GM18868 (cell line): ENCODE measurements around the gene NAA15.
A peak's percentile ranks its signal among the peaks of the same experiment; 100 is the strongest.
"Not testable (repeated sequence)": the region's sequence is repeated elsewhere in the genome, so short reads cannot be mapped to it uniquely, and the experiment has no call there.

Experiments used
- ATAC-seq: cut with Tn5 transposase; IDR thresholded peaks from one replicate; pipeline ENCODE4 v1.9.1; 2021; ENCODE audit warnings: mild to moderate bottlenecking, moderate library complexity; ENCODE audit not compliant: unreplicated experiment

Gene NAA15

GRCh38 chr4:139301113-139301820, at the start of gene NAA15:
NAA15 (plus strand) TSS chr4:139301505; CDS start chr4:139301778, 273 bp downstream.
- ATAC-seq: peak; percentile 80

- ATAC-seq: no peak
Measured at GRCh38 chr4:139253046-139253445, 48.3 kb upstream of the NAA15 start.

- ATAC-seq: no peak
Measured at GRCh38 chr4:139253713-139254112, 47.6 kb upstream of the NAA15 start.

- not testable (repeated sequence) for ATAC-seq
Measured at GRCh38 chr4:139255581-139255980, 45.7 kb upstream of the NAA15 start.

- no peak for ATAC-seq
Measured at GRCh38 chr4:139256349-139256748, 45.0 kb upstream of the NAA15 start.

GRCh38 chr4:139265654-139266053, 35.7 kb upstream of the NAA15 start:
- ATAC-seq: no peak

- no peak for ATAC-seq
Measured at GRCh38 chr4:139266208-139266582, 35.1 kb upstream of the NAA15 start.

- ATAC-seq: peak; percentile 94
Measured at GRCh38 chr4:139266583-139267257, 34.6 kb upstream of the NAA15 start.

- no peak for ATAC-seq
Measured at GRCh38 chr4:139267301-139267700, 34.0 kb upstream of the NAA15 start.

- ATAC-seq: no peak
Measured at GRCh38 chr4:139273835-139274234, 27.5 kb upstream of the NAA15 start.

GRCh38 chr4:139274790-139275189, 26.5 kb upstream of the NAA15 start:
- ATAC-seq: no peak

- ATAC-seq: no peak
Measured at GRCh38 chr4:139275281-139275735, 26.0 kb upstream of the NAA15 start.

GRCh38 chr4:139278485-139278884, 22.8 kb upstream of the NAA15 start:
- no peak for ATAC-seq

- ATAC-seq: no peak
Measured at GRCh38 chr4:139278912-139279759, 22.2 kb upstream of the NAA15 start.

- ATAC-seq: peak; percentile 86
Measured at GRCh38 chr4:139279760-139280620, 21.3 kb upstream of the NAA15 start, which contains the start of gene MGARP. MGARP (minus strand) TSS chr4:139280225; CDS start chr4:139280158, 67 bp downstream.

- ATAC-seq: no peak
Measured at GRCh38 chr4:139282065-139282720, 19.1 kb upstream of the NAA15 start.

- no peak for ATAC-seq
Measured at GRCh38 chr4:139282721-139283075, 18.6 kb upstream of the NAA15 start.

- ATAC-seq: no peak
Measured at GRCh38 chr4:139286186-139286698, 15.1 kb upstream of the NAA15 start.

GRCh38 chr4:139295206-139295941, 5.9 kb upstream of the NAA15 start:
- peak; percentile 85 for ATAC-seq
